Fibroblast of pulmonary artery (primary cell): ENCODE measurements around the gene SLC38A10.
A peak's percentile ranks its signal among the peaks of the same experiment; 100 is the strongest.

Source experiments
- DNase-seq: peaks from one replicate; pipeline ENCODE4 v3.0.0-alpha.2; 2010; ENCODE audit warnings: low read depth
- H3K4me3 ChIP-seq: replicated peaks from 2 replicates; pipeline ENCODE4 v1.5.1; 2011; ENCODE audit warnings: low read depth, mild to moderate bottlenecking, control low read depth, low read length, moderate library complexity
- CTCF ChIP-seq: IDR thresholded peaks from 2 replicates; pipeline ENCODE4 v1.5.1; 2011; ENCODE audit warnings: mild to moderate bottlenecking, control low read depth, low read length, inconsistent platforms; ENCODE audit errors: missing control alignments

The SLC38A10 gene

GRCh38 chr17:81324177-81324850, 29.2 kb upstream of the SLC38A10 start:
- no peak for TF ChIP-seq CTCF
- DNase-seq = no peak

GRCh38 chr17:81323411-81323868, 28.3 kb upstream of the SLC38A10 start:
- DNase-seq = no peak
- no peak for TF ChIP-seq CTCF
- no peak overlapping the region for H3K4me3 ChIP-seq

More at GRCh38 chr17:81324177-81324850, 29.2 kb upstream of the SLC38A10 start:
- no peak overlapping the region for H3K4me3 ChIP-seq

GRCh38 chr17:81323083-81323369, 27.9 kb upstream of the SLC38A10 start:
- TF ChIP-seq CTCF = no peak
- H3K4me3 ChIP-seq = no peak overlapping the region
- no peak for DNase-seq

GRCh38 chr17:81322271-81323082, 27.4 kb upstream of the SLC38A10 start:
- DNase-seq = no peak
- peak; percentile 18 for TF ChIP-seq CTCF
- H3K4me3 ChIP-seq = no peak overlapping the region

GRCh38 chr17:81317961-81318605, 23.0 kb upstream of the SLC38A10 start:
- DNase-seq = no peak
- TF ChIP-seq CTCF = no peak
- H3K4me3 ChIP-seq = no peak overlapping the region

GRCh38 chr17:81317530-81317821, 22.4 kb upstream of the SLC38A10 start:
- no peak for DNase-seq
- H3K4me3 ChIP-seq = no peak overlapping the region
- TF ChIP-seq CTCF = no peak
